Fibroblast of lung (primary cell): ENCODE results near the gene PHF1. TPM values are rescaled to one million over a fixed set of nuclear protein-coding genes. Genes with fewer than 3 reads are reported as not detected.

Source experiments
- DNase-seq, 2 donors: peaks; one replicate each; pipeline versions ENCODE4 v3.0.0 to v3.0.0-alpha.2; 2010; ENCODE audit warnings: low read depth in 2 of 2
- H2AFZ ChIP-seq: 2 replicates; pipeline ENCODE4 v1.5.1; 2012; ENCODE audit warnings: low read length, control low read depth, inconsistent platforms
- H3K27ac ChIP-seq: 2 replicates; pipeline ENCODE4 v1.5.1; 2011; ENCODE audit warnings: low read length, control low read depth; ENCODE audit not compliant: insufficient read depth
- H3K27me3 ChIP-seq: 2 replicates; pipeline ENCODE4 v1.5.1; 2011; ENCODE audit warnings: mild to moderate bottlenecking, low read length; ENCODE audit not compliant: control insufficient read depth, insufficient read depth
- H3K36me3 ChIP-seq: 2 replicates; pipeline ENCODE4 v1.5.1; 2011; ENCODE audit warnings: low read length; ENCODE audit not compliant: control insufficient read depth, insufficient read depth
- H3K4me1 ChIP-seq: 2 replicates; pipeline ENCODE4 v1.5.1; 2011; ENCODE audit warnings: low read length; ENCODE audit not compliant: control insufficient read depth, insufficient read depth; ENCODE audit errors: extremely low read depth
- H3K4me2 ChIP-seq: 2 replicates; pipeline ENCODE4 v1.5.1; 2011; ENCODE audit warnings: low read length, control low read depth; ENCODE audit not compliant: insufficient read depth; ENCODE audit errors: extremely low read depth
- H3K4me3 ChIP-seq, 4 experiments: fragments of 200-600 bp in 1 of 4; sonication (generic) in 1 of 4; replicated peaks in 1 of 4; 2 replicates each; pipeline ENCODE4 v1.5.1; 2011 to 2016; ENCODE audit warnings: low read length in 4 of 4, low read depth in 3 of 4, mild to moderate bottlenecking in 3 of 4, control low read depth in 2 of 4, inconsistent platforms in 1 of 4, mixed read lengths in 1 of 4; ENCODE audit not compliant: insufficient read depth in 1 of 4; ENCODE audit errors: control extremely low read depth in 1 of 4
- H3K79me2 ChIP-seq: 2 replicates; pipeline ENCODE4 v1.5.1; 2012; ENCODE audit warnings: mild to moderate bottlenecking, low read length, inconsistent platforms; ENCODE audit not compliant: control insufficient read depth, insufficient read depth
- H3K9ac ChIP-seq: 2 replicates; pipeline ENCODE4 v1.5.1; 2011; ENCODE audit warnings: mild to moderate bottlenecking, low read length, control low read depth; ENCODE audit not compliant: insufficient read depth
- H3K9me3 ChIP-seq: 2 replicates; pipeline ENCODE4 v1.5.1; 2012; ENCODE audit warnings: low read depth, low read length; ENCODE audit not compliant: control insufficient read depth, insufficient read depth
- H4K20me1 ChIP-seq: 2 replicates; pipeline ENCODE4 v1.5.1; 2011; ENCODE audit warnings: low read length; ENCODE audit not compliant: control insufficient read depth, insufficient read depth; ENCODE audit errors: extremely low read depth
- EZH2 ChIP-seq: IDR thresholded peaks from 2 replicates; pipeline ENCODE4 v1.5.1; 2012; ENCODE audit warnings: low read length, control low read depth, mild to moderate bottlenecking; ENCODE audit errors: missing control alignments
- polyA plus RNA-seq, 2 donors: library from polyadenylated mRNA; depleted of rRNA in 1 of 2; stranded (reverse) in 1 of 2; unstranded in 1 of 2; fragments of >200 nt; gene quantifications; 2 replicates each; pipeline ENCODE4 v1.2.1, GENCODE V29; 2011 to 2012; ENCODE audit warnings: missing spikeins in 1 of 2
- total RNA-seq: library from RNA; depleted of rRNA; stranded (reverse); fragments of >200 nt; gene quantifications from 2 replicates; pipeline ENCODE4 v1.2.1, GENCODE V29; 2014
- TF ChIP-seq, protein P1 (sequence below), 2 donors: IDR thresholded peaks in 1 of 2; conservative IDR thresholded peaks in 1 of 2; 1 replicate in 1 of 2; 2 replicates in 1 of 2; pipeline ENCODE4 v1.5.1; 2011 to 2012; ENCODE audit warnings: low read length in 2 of 2, control low read depth in 1 of 2, inconsistent platforms in 1 of 2, low read depth in 1 of 2, mild to moderate bottlenecking in 1 of 2

Gene PHF1
- total and polyA plus RNA-seq, 2 donors (not counting 1 experiment from before 2014, with no cell fraction given): 28.9 to 29.6 TPM

GRCh38 chr6:33413241-33414120, 2.7 kb downstream of the PHF1 start:
- peaks cover 56% of the 10 kb centered on the region for H3K79me2 ChIP-seq

GRCh38 chr6:33414592-33415271, 3.9 kb downstream of the PHF1 start:
- no peaks in the 10 kb centered on the region for H4K20me1 ChIP-seq
- H3K9ac ChIP-seq: no peak overlapping the region
- TF ChIP-seq, protein P1, sequence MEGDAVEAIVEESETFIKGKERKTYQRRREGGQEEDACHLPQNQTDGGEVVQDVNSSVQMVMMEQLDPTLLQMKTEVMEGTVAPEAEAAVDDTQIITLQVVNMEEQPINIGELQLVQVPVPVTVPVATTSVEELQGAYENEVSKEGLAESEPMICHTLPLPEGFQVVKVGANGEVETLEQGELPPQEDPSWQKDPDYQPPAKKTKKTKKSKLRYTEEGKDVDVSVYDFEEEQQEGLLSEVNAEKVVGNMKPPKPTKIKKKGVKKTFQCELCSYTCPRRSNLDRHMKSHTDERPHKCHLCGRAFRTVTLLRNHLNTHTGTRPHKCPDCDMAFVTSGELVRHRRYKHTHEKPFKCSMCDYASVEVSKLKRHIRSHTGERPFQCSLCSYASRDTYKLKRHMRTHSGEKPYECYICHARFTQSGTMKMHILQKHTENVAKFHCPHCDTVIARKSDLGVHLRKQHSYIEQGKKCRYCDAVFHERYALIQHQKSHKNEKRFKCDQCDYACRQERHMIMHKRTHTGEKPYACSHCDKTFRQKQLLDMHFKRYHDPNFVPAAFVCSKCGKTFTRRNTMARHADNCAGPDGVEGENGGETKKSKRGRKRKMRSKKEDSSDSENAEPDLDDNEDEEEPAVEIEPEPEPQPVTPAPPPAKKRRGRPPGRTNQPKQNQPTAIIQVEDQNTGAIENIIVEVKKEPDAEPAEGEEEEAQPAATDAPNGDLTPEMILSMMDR (conservative IDR thresholded peaks at IDR 0.05 in 1 of 2, IDR thresholded peaks at IDR 0.05 in 1 of 2; ENCODE audit: low read depth in 1 of 2, low read length in 2 of 2): peak; percentile 50 to 54
- TF ChIP-seq EZH2: no peak
- peak overlapping the region; percentile 44 for H3K27ac ChIP-seq
- no peak overlapping the region for H2AFZ ChIP-seq
- H3K9me3 ChIP-seq: no peaks in the 10 kb centered on the region
- no peak for DNase-seq
- H3K27me3 ChIP-seq: no peaks in the 10 kb centered on the region
- no peak overlapping the region for H3K4me3 ChIP-seq
- H3K4me2 ChIP-seq: peak overlapping the region; percentile 85
- H3K4me1 ChIP-seq: peaks cover 26% of the 10 kb centered on the region
- H3K36me3 ChIP-seq: peaks cover 7% of the 10 kb centered on the region
- H3K79me2 ChIP-seq: peaks cover 57% of the 10 kb centered on the region

More at GRCh38 chr6:33413241-33414120, 2.7 kb downstream of the PHF1 start:
- Histone ChIP-seq H4K20me1 (no peaks in the 10 kb centered on the region), H3K4me1 (peaks cover 19% of the 10 kb centered on the region), H3K36me3 (peaks cover 7% of the 10 kb centered on the region), H3K4me2 (no peak overlapping the region), H2AFZ (no peak overlapping the region), H3K9ac (no peak overlapping the region), H3K9me3 (no peaks in the 10 kb centered on the region), H3K27me3 (no peaks in the 10 kb centered on the region), H3K4me3 (no peak overlapping the region), H3K27ac (no peak overlapping the region)
- DNase-seq: no peak
- no peak for TF ChIP-seq EZH2
- TF ChIP-seq, protein P1 (conservative IDR thresholded peaks at IDR 0.05 in 1 of 2, IDR thresholded peaks at IDR 0.05 in 1 of 2; ENCODE audit: low read depth in 1 of 2, low read length in 2 of 2): no peak

- peaks cover 7% of the 10 kb centered on the region for H3K36me3 ChIP-seq
- peaks cover 24% of the 10 kb centered on the region for H3K4me1 ChIP-seq
- H3K9me3 ChIP-seq: no peaks in the 10 kb centered on the region
- no peaks in the 10 kb centered on the region for H3K27me3 ChIP-seq
- no peak overlapping the region for H2AFZ ChIP-seq
- H3K9ac ChIP-seq: no peak overlapping the region
- peaks cover 60% of the 10 kb centered on the region for H3K79me2 ChIP-seq
- no peaks in the 10 kb centered on the region for H4K20me1 ChIP-seq
- no peak for DNase-seq
- peak overlapping the region; percentile 85 for H3K4me2 ChIP-seq
- TF ChIP-seq, protein P1 (conservative IDR thresholded peaks at IDR 0.05 in 1 of 2, IDR thresholded peaks at IDR 0.05 in 1 of 2; ENCODE audit: low read depth in 1 of 2, low read length in 2 of 2): no peak
- TF ChIP-seq EZH2: no peak
- peak overlapping the region; percentile 77 to 95 (median 83) for H3K4me3 ChIP-seq
- H3K27ac ChIP-seq: peak overlapping the region; percentile 100
These were observed 5.0 kb downstream of the PHF1 start for GRCh38 chr6:33415831-33416230.
